ENCODE results near the gene PABPC1L. TPM values are rescaled to one million over a fixed set of nuclear protein-coding genes. Genes with fewer than 3 reads are reported as not detected.

The PABPC1L gene
- total and polyA plus RNA-seq, 7 donors, result 1.0 to 2.8 (median 1.8) TPM

DNA sequence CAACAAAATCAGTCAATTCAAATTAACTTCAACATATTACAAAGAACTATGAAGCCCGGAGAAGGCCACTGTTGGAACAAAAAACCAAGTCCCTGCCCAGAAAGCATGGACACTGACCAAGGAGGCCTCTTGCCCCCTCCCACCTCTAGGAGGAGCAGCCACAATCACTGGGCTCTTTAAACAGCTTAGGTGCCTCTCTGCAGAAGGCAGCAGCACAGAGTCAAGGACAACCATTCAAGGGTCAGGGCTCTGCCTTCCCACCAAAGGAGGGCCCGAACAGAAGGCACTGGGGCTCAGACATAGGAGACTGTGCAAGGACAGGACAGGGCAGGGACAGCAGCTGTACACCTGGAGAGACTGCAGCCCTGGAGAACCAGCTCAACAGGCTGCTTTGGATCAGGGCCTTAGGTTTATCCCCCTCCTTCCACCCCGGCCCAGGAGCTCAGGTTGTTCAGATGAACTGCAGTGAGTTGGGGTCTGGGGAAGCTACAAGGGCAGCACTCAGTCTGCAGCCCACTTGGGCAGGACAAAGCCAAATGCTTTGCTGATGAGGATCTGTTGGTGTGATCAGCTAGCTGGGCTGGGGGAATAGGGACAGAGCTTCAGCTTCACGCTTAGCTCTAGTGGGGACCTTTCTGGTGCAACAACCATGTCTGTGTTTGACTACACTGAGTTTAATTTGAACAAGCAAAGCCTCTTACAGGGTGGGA lies 32.6 kb downstream of the PABPC1L start:
- TF ChIP-seq, protein P1, sequence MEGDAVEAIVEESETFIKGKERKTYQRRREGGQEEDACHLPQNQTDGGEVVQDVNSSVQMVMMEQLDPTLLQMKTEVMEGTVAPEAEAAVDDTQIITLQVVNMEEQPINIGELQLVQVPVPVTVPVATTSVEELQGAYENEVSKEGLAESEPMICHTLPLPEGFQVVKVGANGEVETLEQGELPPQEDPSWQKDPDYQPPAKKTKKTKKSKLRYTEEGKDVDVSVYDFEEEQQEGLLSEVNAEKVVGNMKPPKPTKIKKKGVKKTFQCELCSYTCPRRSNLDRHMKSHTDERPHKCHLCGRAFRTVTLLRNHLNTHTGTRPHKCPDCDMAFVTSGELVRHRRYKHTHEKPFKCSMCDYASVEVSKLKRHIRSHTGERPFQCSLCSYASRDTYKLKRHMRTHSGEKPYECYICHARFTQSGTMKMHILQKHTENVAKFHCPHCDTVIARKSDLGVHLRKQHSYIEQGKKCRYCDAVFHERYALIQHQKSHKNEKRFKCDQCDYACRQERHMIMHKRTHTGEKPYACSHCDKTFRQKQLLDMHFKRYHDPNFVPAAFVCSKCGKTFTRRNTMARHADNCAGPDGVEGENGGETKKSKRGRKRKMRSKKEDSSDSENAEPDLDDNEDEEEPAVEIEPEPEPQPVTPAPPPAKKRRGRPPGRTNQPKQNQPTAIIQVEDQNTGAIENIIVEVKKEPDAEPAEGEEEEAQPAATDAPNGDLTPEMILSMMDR (IDR thresholded peaks at IDR 0.05), result no peak
- ATAC-seq (no peak), DNase-seq (no peak)
- WGBS, 3 donors, result 82 to 94% (median 89%) methylated on average over 4 of the region's 4 CpGs
- no peak overlapping the region for H3K27ac ChIP-seq
- no peaks in the 10 kb centered on the region for H3K27me3 ChIP-seq (ENCODE audit: insufficient read depth in 3 of 3, low read length in 2 of 3)
- no peaks in the 10 kb centered on the region for H3K9me3 ChIP-seq
- intact Hi-C loops (cut with DNase I), result no loop called here
- peaks cover 4% of the 10 kb centered on the region for H3K4me1 ChIP-seq
- H3K36me3 ChIP-seq (ENCODE audit: insufficient read depth in 1 of 2, low read depth in 1 of 2), result peaks cover 8 to 68% of the 10 kb centered on the region in 2 donors
- no peak overlapping the region for H3K4me3 ChIP-seq

DNA sequence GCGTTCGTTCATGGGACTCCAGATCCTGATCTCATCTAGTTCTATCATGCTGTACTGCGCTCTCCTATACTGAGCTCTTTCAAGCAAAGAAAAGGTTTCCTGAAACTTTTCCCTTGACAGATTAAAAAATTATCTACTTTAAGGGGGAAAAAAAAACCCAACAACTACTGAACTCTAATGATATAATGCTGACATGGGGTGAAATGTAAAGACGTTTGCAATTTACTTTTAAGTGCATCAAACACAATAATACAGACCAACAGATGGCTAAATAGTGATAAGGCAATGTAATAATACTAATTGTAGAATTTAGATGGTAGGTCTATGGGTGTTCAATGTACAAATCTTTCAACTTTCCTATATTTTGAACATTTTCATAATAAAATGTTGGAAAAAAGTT lies 34.0 kb downstream of the PABPC1L start:
- DNase-seq (no peak), ATAC-seq (no peak)
- intact Hi-C loops (cut with DNase I), result no loop called here
- H3K36me3 ChIP-seq (ENCODE audit: insufficient read depth in 1 of 2, low read depth in 1 of 2), result peaks cover 16 to 82% of the 10 kb centered on the region in 2 donors
- WGBS, 3 donors, result 93 to 97% (median 93%) methylated on average over 4 of the region's 4 CpGs
- no peaks in the 10 kb centered on the region for H3K9me3 ChIP-seq
- no peak overlapping the region for H3K4me3 ChIP-seq
- TF ChIP-seq, protein P1 (IDR thresholded peaks at IDR 0.05), result no peak
- H3K27me3 ChIP-seq (ENCODE audit: insufficient read depth in 3 of 3, low read length in 2 of 3), result no peaks in the 10 kb centered on the region
- peaks cover 4% of the 10 kb centered on the region for H3K4me1 ChIP-seq
- H3K27ac ChIP-seq, result no peak overlapping the region

DNA sequence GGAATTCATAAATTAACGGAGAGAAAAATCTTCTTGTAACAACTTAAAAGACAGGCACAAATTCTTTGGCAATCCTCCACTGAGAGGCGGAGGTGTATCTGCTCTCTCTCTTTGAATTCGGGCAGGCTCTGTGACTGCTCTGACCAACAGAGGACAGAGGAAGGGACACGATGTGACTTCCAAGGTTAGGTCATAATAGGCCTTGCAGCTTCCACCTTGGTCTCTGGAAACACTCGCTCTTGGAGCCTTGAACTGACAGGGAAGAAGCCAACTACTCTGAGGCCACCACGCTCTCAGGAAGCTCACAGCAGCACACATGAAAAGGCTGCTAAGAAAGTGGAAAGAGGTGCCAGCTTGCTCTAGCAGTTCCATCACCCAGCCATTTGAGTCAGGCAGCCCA lies 35.4 kb downstream of the PABPC1L start:
- no peaks in the 10 kb centered on the region for H3K9me3 ChIP-seq
- no peaks in the 10 kb centered on the region for H3K27me3 ChIP-seq (ENCODE audit: insufficient read depth in 3 of 3, low read length in 2 of 3)
- WGBS, 3 donors, result 87 to 90% (median 90%) methylated on average over 6 of the region's 6 CpGs
- TF ChIP-seq, protein P1 (IDR thresholded peaks at IDR 0.05), result no peak
- H3K4me1 ChIP-seq, result peaks cover 4% of the 10 kb centered on the region
- no peak overlapping the region for H3K4me3 ChIP-seq
- H3K36me3 ChIP-seq (ENCODE audit: insufficient read depth in 1 of 2, low read depth in 1 of 2), result peaks cover 20 to 97% of the 10 kb centered on the region in 2 donors
- H3K27ac ChIP-seq, result no peak overlapping the region
- intact Hi-C loops (cut with DNase I), result no loop called here
- DNase-seq (no peak), ATAC-seq (no peak)

DNA sequence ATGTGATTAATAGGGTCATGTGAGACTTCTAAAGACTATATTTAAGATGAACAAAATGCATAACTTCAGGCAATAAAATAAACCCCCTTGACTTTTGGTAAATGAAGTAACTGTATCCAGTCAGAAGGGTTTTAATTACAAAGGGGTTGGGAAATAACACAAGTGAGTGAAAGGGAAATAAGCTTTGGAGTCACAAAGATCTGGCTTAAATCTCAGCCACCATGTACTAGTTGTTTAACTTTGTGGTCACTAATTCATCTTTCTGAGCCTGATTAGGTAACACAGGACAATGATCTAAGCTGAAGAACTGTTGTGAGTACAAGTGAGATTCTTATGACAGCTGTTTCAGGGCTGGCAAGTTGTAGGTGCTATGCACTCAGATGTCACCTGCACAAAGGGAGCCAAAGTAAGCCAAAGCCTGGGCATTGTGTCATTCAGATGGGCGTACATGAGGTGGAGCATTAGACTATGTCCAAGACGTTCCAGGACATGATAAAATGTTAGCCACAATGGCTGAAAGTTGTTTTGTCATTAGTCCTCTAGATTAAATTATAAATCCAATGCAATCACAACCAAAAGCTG lies 36.5 kb downstream of the PABPC1L start:
- TF ChIP-seq, protein P1 (IDR thresholded peaks at IDR 0.05), result no peak
- H3K4me1 ChIP-seq, result peaks cover 4% of the 10 kb centered on the region
- DNase-seq (no peak), ATAC-seq (peak; percentile 71 to 87 (median 84))
- H3K27me3 ChIP-seq (ENCODE audit: insufficient read depth in 3 of 3, low read length in 2 of 3), result no peaks in the 10 kb centered on the region
- intact Hi-C loops (cut with DNase I), result no loop called here
- 55 to 85% (median 59%) methylated on average over 2 of the region's 2 CpGs for WGBS, 3 donors
- H3K27ac ChIP-seq, result peak overlapping the region; percentile 59
- H3K9me3 ChIP-seq, result no peaks in the 10 kb centered on the region
- peaks cover 26 to 100% of the 10 kb centered on the region in 2 donors for H3K36me3 ChIP-seq (ENCODE audit: insufficient read depth in 1 of 2, low read depth in 1 of 2)
- H3K4me3 ChIP-seq, result no peak overlapping the region
